ENCODE data around the gene FOXC1.

DNA sequence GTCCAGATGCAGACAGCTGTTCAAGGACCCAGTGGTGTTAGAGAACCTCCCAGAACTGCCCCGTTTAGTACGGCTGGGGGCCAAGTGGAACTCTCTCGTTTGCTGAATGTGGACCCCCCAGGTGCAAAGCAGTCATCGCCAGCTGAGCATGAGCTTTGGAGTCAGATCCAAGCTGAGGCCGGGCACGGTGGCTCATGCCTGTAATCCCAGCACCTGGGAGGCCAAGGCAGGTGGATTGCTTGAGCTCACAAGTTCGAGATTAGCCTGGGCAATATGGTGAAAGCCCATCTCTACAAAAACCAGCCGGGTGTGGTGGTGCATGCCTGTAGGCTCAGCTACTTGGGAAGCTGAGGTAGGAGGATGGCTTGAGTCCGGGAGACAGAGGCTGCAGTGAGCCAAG is 29.7 kb downstream of the FOXC1 start:
- TF ChIP-seq POLR2A (IDR thresholded peaks at IDR 0.05), result no peak
- TF ChIP-seq, protein P1, sequence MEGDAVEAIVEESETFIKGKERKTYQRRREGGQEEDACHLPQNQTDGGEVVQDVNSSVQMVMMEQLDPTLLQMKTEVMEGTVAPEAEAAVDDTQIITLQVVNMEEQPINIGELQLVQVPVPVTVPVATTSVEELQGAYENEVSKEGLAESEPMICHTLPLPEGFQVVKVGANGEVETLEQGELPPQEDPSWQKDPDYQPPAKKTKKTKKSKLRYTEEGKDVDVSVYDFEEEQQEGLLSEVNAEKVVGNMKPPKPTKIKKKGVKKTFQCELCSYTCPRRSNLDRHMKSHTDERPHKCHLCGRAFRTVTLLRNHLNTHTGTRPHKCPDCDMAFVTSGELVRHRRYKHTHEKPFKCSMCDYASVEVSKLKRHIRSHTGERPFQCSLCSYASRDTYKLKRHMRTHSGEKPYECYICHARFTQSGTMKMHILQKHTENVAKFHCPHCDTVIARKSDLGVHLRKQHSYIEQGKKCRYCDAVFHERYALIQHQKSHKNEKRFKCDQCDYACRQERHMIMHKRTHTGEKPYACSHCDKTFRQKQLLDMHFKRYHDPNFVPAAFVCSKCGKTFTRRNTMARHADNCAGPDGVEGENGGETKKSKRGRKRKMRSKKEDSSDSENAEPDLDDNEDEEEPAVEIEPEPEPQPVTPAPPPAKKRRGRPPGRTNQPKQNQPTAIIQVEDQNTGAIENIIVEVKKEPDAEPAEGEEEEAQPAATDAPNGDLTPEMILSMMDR (IDR thresholded peaks at IDR 0.05), result no peak
- TF ChIP-seq POLR2AphosphoS5 (IDR thresholded peaks at IDR 0.05; ENCODE audit: insufficient read depth in 1 of 2, low read depth in 1 of 2), result no peak

Data from vagina (tissue), 2 donors.